ENCODE measurements around the gene CCDC69.
A peak's percentile ranks its signal among the peaks of the same experiment; 100 is the strongest.
"Not testable (repeated sequence)": the region's sequence is repeated elsewhere in the genome, so short reads cannot be mapped to it uniquely, and the experiment has no call there.

CCDC69 gene

GRCh38 chr5:151262532-151262931, 38.6 kb upstream of the CCDC69 start:
- no peak overlapping the region for H3K4me3 ChIP-seq (ENCODE audit: low read depth, low read length)
- DNase-seq (ENCODE audit: low read depth), result no peak
- TF ChIP-seq POLR2A (IDR thresholded peaks at IDR 0.05; ENCODE audit: extremely low read depth, insufficient read length) (no peak), MYC (IDR thresholded peaks at IDR 0.05; ENCODE audit: low read depth, low read length) (no peak)

DNA sequence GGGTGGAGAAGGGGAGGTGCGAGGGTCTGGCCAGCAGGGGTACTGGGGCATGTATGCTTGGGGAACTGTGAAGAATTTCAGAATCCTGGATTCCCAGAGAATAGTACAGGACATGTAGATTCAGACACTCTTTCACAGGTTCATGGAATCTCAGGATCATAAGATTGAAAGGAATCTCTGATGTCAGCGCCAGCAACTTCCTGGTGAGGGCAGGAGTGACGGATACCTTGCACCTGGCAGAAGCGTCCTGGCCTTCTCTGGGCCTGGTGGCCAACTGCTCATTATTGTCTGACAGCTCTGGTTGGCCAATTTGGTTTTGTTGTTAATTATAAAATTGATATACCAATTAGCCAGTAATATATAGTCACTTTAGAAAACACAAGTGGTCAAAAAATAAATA, 36.0 kb upstream of the CCDC69 start:
- no peak overlapping the region for H3K4me3 ChIP-seq (ENCODE audit: low read depth, low read length)
- no peak for DNase-seq (ENCODE audit: low read depth)
- TF ChIP-seq MAX (IDR thresholded peaks at IDR 0.05; ENCODE audit: low read depth, low read length), result no peak
- TF ChIP-seq, protein P1, sequence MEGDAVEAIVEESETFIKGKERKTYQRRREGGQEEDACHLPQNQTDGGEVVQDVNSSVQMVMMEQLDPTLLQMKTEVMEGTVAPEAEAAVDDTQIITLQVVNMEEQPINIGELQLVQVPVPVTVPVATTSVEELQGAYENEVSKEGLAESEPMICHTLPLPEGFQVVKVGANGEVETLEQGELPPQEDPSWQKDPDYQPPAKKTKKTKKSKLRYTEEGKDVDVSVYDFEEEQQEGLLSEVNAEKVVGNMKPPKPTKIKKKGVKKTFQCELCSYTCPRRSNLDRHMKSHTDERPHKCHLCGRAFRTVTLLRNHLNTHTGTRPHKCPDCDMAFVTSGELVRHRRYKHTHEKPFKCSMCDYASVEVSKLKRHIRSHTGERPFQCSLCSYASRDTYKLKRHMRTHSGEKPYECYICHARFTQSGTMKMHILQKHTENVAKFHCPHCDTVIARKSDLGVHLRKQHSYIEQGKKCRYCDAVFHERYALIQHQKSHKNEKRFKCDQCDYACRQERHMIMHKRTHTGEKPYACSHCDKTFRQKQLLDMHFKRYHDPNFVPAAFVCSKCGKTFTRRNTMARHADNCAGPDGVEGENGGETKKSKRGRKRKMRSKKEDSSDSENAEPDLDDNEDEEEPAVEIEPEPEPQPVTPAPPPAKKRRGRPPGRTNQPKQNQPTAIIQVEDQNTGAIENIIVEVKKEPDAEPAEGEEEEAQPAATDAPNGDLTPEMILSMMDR (IDR thresholded peaks at IDR 0.05; ENCODE audit: low read depth, low read length), result no peak
- TF ChIP-seq POLR2A (IDR thresholded peaks at IDR 0.05; ENCODE audit: extremely low read depth, insufficient read length), result no peak
- TF ChIP-seq MYC (IDR thresholded peaks at IDR 0.05; ENCODE audit: low read depth, low read length), result no peak

DNA sequence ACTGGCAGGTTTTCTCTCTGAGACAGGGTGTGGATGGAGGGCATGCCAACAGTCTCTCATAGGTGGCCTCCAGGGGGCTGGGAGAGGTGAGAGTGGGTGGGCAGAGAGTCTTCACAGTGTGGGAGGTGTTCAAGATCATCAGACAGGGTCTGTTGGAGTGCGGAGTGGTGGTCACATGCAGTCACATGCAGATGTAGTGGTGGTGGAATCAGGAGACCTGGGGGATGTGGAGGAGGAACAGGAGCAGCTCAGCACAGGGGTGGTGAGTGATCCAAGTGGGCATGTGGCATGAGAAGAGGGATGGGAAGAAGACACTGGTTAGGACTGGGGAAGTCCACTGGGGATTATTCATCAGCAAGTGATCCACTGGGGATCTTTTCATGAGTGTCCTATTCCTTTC, 34.9 kb upstream of the CCDC69 start:
- TF ChIP-seq MAX (IDR thresholded peaks at IDR 0.05; ENCODE audit: low read depth, low read length) (no peak), MYC (IDR thresholded peaks at IDR 0.05; ENCODE audit: low read depth, low read length) (no peak), POLR2A (IDR thresholded peaks at IDR 0.05; ENCODE audit: extremely low read depth, insufficient read length) (no peak)
- TF ChIP-seq, protein P1 (IDR thresholded peaks at IDR 0.05; ENCODE audit: low read depth, low read length), result no peak
- no peak overlapping the region for H3K4me3 ChIP-seq (ENCODE audit: low read depth, low read length)
- DNase-seq (ENCODE audit: low read depth), result no peak

GRCh38 chr5:151258201-151258611, 34.3 kb upstream of the CCDC69 start:
- DNase-seq (ENCODE audit: low read depth), result no peak
- no peak overlapping the region for H3K4me3 ChIP-seq (ENCODE audit: low read depth, low read length)
- TF ChIP-seq POLR2A (IDR thresholded peaks at IDR 0.05; ENCODE audit: extremely low read depth, insufficient read length) (no peak), MAX (IDR thresholded peaks at IDR 0.05; ENCODE audit: low read depth, low read length) (no peak), MYC (IDR thresholded peaks at IDR 0.05; ENCODE audit: low read depth, low read length) (no peak)
- TF ChIP-seq, protein P1 (IDR thresholded peaks at IDR 0.05; ENCODE audit: low read depth, low read length), result no peak

GRCh38 chr5:151257731-151258181, 33.9 kb upstream of the CCDC69 start:
- TF ChIP-seq, protein P1 (IDR thresholded peaks at IDR 0.05; ENCODE audit: low read depth, low read length), result no peak
- TF ChIP-seq MAX (IDR thresholded peaks at IDR 0.05; ENCODE audit: low read depth, low read length), result no peak
- TF ChIP-seq POLR2A (IDR thresholded peaks at IDR 0.05; ENCODE audit: extremely low read depth, insufficient read length), result no peak
- no peak for TF ChIP-seq MYC (IDR thresholded peaks at IDR 0.05; ENCODE audit: low read depth, low read length)
- no peak for DNase-seq (ENCODE audit: low read depth)

DNA sequence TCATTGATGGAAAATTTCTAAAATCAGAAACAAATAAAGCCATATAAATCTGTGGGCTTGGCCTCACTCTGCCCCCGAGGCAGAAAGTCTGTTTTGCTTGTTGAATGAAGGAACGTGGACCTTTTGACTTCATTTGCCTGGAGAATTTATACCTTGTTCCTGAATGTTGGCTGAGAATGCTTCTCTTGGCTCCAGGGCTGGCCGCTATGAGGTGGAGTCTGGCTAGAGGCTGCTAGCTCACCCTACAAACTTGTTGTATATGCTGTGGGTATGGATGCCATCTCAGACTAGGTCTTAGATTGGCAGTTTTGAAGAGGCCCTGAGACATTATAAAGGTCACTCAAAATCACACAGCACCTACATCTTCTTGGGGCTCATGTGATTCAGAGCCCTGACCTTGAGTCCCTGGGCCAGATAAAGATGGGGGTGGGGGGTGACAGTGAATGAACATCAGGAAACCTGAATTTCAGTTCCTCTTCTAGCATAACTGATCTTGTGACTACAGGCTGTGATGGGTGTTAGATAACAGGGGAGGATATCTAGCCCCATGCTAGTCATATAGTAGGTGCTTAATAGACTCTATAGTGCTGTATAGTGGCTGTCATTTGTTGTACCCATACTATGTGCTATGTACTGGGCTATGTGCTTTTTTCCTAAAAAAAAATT, 31.9 kb upstream of the CCDC69 start:
- no peak overlapping the region for H3K4me3 ChIP-seq (ENCODE audit: low read depth, low read length)
- no peak for TF ChIP-seq MYC (IDR thresholded peaks at IDR 0.05; ENCODE audit: low read depth, low read length)
- TF ChIP-seq, protein P1 (IDR thresholded peaks at IDR 0.05; ENCODE audit: low read depth, low read length), result no peak
- TF ChIP-seq MAX (IDR thresholded peaks at IDR 0.05; ENCODE audit: low read depth, low read length), result no peak
- no peak for TF ChIP-seq POLR2A (IDR thresholded peaks at IDR 0.05; ENCODE audit: extremely low read depth, insufficient read length)
- DNase-seq (ENCODE audit: low read depth), result peak; percentile 64

More at GRCh38 chr5:151257731-151258181, 33.9 kb upstream of the CCDC69 start:
- no peak overlapping the region for H3K4me3 ChIP-seq (ENCODE audit: low read depth, low read length)

GRCh38 chr5:151254990-151255389, 31.1 kb upstream of the CCDC69 start:
- H3K4me3 ChIP-seq (ENCODE audit: low read depth, low read length); DNase-seq (ENCODE audit: low read depth): not testable (repeated sequence)

All from NB4 (cell line).